HG03159 (cell line): ENCODE measurements around the gene PGRMC1.
A peak's percentile ranks its signal among the peaks of the same experiment; 100 is the strongest.
"Not testable (repeated sequence)": the region's sequence is repeated elsewhere in the genome, so short reads cannot be mapped to it uniquely, and the experiment has no call there.

Experiments
- ATAC-seq: cut with Tn5 transposase; IDR thresholded peaks from one replicate; pipeline ENCODE4 v1.9.1; 2021; ENCODE audit warnings: mild to moderate bottlenecking, moderate library complexity; ENCODE audit not compliant: unreplicated experiment

PGRMC1 gene

GRCh38 chrX:119235872-119236622, at the start of gene PGRMC1:
PGRMC1 (plus strand) TSS chrX:119236285; CDS start chrX:119236364, 79 bp downstream.
- ATAC-seq, result peak; percentile 87

DNA sequence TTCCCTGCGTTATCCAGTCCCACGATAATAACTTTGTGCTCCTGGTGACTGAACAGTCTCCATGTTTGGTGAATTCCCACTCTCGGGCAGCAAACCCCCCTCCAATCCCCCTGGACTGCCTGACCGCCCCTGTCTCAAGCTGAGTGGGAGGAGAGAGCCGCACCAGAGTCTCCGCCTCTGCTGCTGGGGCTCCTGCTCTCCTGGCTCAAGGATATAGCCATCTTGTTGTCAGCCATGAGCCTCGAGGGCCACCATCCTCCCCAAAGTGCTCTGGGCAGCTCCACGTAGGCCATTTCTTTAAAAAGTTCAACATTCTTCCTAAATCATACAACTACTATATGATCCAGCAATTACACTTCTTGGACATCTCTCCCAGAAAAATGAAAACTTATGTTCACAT, 49.3 kb upstream of the PGRMC1 start:
- no peak for ATAC-seq

- no peak for ATAC-seq
Measured at GRCh38 chrX:119187298-119187697, 48.8 kb upstream of the PGRMC1 start.

DNA sequence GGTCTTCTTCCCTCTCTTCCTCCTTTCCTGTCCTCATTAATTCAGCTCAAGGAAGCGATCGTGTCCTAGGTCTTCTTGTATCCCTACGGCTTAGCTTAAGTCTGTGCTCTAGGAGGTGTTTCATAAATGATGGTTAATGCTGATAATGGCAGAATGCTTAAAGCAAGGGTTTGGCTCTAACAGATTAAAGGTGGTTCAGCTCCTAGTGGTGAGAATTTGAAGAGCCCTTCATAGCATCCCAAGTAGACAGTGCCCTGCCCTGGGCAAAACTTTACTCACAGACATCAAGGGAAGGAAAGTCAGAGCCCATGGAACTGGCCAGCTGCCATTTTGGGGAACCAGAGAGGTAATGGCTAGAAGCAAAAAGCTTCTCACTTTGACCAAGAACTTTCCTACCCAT, 47.0 kb upstream of the PGRMC1 start:
- ATAC-seq, result no peak

GRCh38 chrX:119189595-119189994, 46.5 kb upstream of the PGRMC1 start:
- no peak for ATAC-seq

DNA sequence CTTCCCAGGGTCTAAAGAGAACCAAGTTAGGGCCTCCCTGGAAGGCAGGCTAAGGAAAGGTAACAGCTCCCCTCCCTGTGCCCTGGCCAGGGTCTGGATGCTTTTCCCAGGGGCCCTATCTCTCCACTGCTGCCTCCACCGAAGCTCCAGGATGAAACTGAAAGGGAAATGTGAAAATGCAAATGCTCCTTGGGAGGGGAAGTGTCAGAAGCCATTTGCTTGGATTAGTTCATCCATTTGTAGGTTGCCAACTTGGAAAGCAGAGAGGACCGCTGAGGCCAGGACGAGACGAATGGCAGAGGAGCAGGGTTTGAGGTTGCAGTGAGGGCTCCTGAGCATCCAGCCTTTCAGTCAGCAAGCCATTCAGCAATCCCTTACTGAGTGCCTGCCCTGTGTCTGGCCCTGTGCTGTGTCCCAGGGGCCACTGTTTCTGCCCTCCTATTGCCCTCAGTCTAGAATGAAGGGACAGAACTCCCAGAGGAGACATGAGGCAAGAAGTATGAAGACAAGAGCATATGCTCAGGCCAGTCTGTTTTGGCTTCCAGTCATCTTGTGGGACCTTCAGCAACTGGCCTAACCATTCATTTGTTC, 45.9 kb upstream of the PGRMC1 start:
- no peak for ATAC-seq

- ATAC-seq, result no peak
Measured at GRCh38 chrX:119190831-119191230, 45.3 kb upstream of the PGRMC1 start.

- ATAC-seq, result no peak
Measured at GRCh38 chrX:119194621-119195020, 41.5 kb upstream of the PGRMC1 start.

DNA sequence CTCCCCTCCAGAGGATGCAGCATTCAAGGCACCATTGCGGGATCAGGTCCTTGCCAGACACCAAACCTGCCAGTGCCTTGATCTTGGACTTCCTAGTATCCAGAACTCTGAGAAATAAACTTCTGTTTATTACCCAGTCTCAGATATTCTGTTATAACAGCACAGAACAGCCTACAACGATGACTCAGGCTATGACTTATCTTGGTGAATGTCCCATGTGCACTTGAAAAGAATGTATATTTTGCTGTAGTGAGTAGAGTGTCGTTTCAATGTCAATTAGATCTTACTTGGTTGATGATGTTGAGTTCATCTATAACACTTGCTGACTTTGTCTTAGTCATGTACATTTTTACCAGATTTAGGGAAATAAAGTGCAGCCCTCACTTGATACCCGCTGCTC, 34.5 kb upstream of the PGRMC1 start:
- ATAC-seq, result no peak

- no peak for ATAC-seq
Measured at GRCh38 chrX:119206203-119206602, 29.9 kb upstream of the PGRMC1 start.

- not testable (repeated sequence) for ATAC-seq
Measured at GRCh38 chrX:119207483-119207882, 28.6 kb upstream of the PGRMC1 start.

- no peak for ATAC-seq
Measured at GRCh38 chrX:119208401-119209057, 27.6 kb upstream of the PGRMC1 start.

- ATAC-seq, result not testable (repeated sequence)
Measured at GRCh38 chrX:119210931-119211648, 25.0 kb upstream of the PGRMC1 start.

DNA sequence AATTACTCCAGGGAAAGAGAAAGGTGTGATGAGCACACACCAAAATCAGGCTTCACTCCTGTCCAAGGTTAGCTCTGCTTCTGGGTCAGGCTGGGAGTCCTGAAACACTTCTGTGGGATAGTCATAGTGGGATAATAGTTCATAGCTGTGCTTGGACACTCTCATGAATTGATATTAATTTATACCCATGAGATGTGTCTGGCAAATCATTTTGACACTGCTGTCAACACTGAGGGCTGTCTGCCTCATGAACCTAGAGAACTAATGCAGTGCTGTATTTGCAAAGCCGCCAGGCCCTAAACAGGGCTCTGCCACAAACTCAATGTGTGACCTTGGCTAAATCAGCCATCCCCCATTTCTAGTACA, 24.5 kb upstream of the PGRMC1 start:
- no peak for ATAC-seq

GRCh38 chrX:119218198-119218597, 17.9 kb upstream of the PGRMC1 start:
- no peak for ATAC-seq

DNA sequence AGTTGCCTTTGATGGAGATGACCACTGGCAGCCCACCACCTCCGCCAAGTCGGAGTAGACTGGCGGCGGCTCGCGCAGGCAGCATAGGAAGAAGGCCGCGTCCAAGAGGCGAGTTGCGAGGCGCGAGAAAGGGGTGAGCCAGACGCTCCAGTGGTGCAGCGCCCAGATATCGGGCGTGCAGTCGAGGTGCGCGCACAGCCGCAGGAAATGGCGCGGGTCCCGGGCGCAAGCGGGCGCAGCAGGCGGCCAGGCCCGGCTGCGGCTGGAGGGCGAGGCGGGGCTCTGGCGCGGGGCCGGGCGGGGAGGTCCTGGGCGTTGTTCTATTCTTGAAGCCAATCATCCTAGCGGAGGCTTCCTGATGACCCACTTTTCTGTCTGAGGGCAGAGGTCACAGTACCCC, 13.2 kb upstream of the PGRMC1 start:
- ATAC-seq, result no peak

DNA sequence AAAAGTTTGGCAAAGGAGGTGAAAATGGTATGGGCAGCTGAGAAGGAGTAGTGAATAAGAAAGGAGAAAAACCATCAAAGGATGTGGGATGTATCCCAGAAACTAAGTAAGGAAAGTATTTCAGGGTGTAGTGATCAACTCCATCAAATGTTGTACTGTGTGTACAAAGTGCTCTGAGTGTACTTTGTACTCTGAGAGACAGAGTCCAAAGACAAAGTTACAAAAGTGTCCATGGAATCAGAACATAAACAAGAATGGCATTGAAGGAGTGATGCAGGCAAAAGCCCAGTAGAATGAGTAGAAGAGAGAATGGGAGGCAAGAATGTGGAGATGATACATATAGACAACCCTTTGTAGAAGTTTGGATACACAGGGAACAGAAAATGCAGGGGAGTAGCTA, 12.3 kb upstream of the PGRMC1 start:
- ATAC-seq, result no peak

GRCh38 chrX:119226446-119226845, 9.6 kb upstream of the PGRMC1 start:
- no peak for ATAC-seq

- no peak for ATAC-seq
Measured at GRCh38 chrX:119228512-119229252, 7.4 kb upstream of the PGRMC1 start.

DNA sequence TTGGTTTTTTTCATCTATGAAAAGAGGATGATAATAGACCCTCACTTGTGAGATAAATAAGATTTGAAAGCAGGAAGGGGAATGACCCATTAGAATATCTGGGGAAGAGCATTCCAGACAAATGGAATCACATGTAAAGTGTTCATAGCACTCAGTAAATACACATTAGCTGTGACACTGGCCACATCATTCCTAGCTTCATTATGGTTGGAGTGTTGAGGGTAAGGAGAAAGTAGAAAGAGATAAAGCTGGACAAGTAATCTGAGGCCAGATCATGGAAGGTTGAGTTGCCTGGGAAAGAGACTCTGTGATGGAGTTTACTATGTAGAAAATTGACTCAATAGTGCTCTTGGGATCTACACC, 6.9 kb upstream of the PGRMC1 start:
- ATAC-seq, result no peak

- no peak for ATAC-seq
Measured at GRCh38 chrX:119230850-119231249, 5.2 kb upstream of the PGRMC1 start.
